OCI-LY7 (cell line): Measurements from ENCODE around the gene FASTKD2. TPM values are rescaled to one million over a fixed set of nuclear protein-coding genes. Genes with fewer than 3 reads are reported as not detected.

Source experiments
- BruUV-seq: library from RNA; stranded (reverse); fragments of 400-500 nt; replicated peaks from 2 replicates; lab custom pipeline; 2021; lab: Mats Ljungman, UMichigan
- CTCF ChIA-PET: fragments of 300-600 bp; sonication (Branson Sonifier 250); formaldehyde crosslinking; loops from one replicate; lab custom pipeline; 2022; ENCODE audit warnings: antibody characterized with exemption; ENCODE audit not compliant: unreplicated experiment; lab: Charles Lee
- POLR2A ChIA-PET: fragments of 300-600 bp; sonication (Branson Sonifier 250); formaldehyde crosslinking; loops from one replicate; lab custom pipeline; 2022; ENCODE audit warnings: antibody characterized with exemption; lab: Charles Lee
- DNase-seq: peaks from one replicate; pipeline ENCODE4 v3.0.0-alpha.2; 2015; ENCODE audit warnings: low spot score
- H2AFZ ChIP-seq: fragments of 200-600 bp; sonication (generic), shearing (Covaris generic); 2 replicates; pipeline ENCODE4 v1.6.1; 2014; ENCODE audit warnings: mild to moderate bottlenecking, antibody characterized with exemption, low read length, moderate library complexity
- H3K27ac ChIP-seq: fragments of 200-600 bp; sonication (generic); 2 replicates; pipeline ENCODE4 v1.5.1; 2014; ENCODE audit warnings: mixed run types, low read depth, mild to moderate bottlenecking, moderate library complexity, low read length, inconsistent platforms; ENCODE audit not compliant: poor library complexity, severe bottlenecking
- H3K36me3 ChIP-seq: fragments of 200-600 bp; sonication (generic); 2 replicates; pipeline ENCODE4 v1.6.1; 2014; ENCODE audit warnings: mild to moderate bottlenecking, antibody characterized with exemption, low read length, moderate library complexity, mixed read lengths; ENCODE audit not compliant: insufficient read depth
- H3K4me1 ChIP-seq: fragments of 200-600 bp; sonication (generic); 2 replicates; pipeline ENCODE4 v1.5.1; 2014; ENCODE audit warnings: mild to moderate bottlenecking, low read length; ENCODE audit not compliant: insufficient read depth, poor library complexity, severe bottlenecking
- H3K4me2 ChIP-seq: fragments of 200-600 bp; sonication (generic); 2 replicates; pipeline ENCODE4 v1.6.1; 2014; ENCODE audit warnings: mild to moderate bottlenecking, low read length
- H3K4me3 ChIP-seq: fragments of 200-600 bp; sonication (generic); 2 replicates; pipeline ENCODE4 v1.5.1; 2014; ENCODE audit warnings: mild to moderate bottlenecking, low read depth, low read length; ENCODE audit not compliant: poor library complexity, severe bottlenecking
- H3K79me2 ChIP-seq: fragments of 200-600 bp; sonication (generic); 2 replicates; pipeline ENCODE4 v1.6.1; 2016; ENCODE audit warnings: low read depth, mild to moderate bottlenecking, low read length, moderate library complexity, mixed read lengths; ENCODE audit not compliant: insufficient read depth
- H3K9me2 ChIP-seq: fragments of 200-600 bp; sonication (generic); 2 replicates; pipeline ENCODE4 v1.6.1; 2016; ENCODE audit warnings: mild to moderate bottlenecking, low read length, mixed read lengths; ENCODE audit not compliant: insufficient read depth
- H3K9me3 ChIP-seq: fragments of 200-600 bp; sonication (generic); 2 replicates; pipeline ENCODE4 v1.6.1; 2014; ENCODE audit warnings: mild to moderate bottlenecking, mixed run types, low read length, mixed read lengths
- H4K20me1 ChIP-seq: fragments of 200-600 bp; sonication (generic); 2 replicates; pipeline ENCODE4 v1.6.1; 2014; ENCODE audit warnings: mild to moderate bottlenecking, antibody characterized with exemption, low read length, moderate library complexity, mixed read lengths; ENCODE audit not compliant: insufficient read depth
- CTCF ChIP-seq: fragments of 200-600 bp; sonication (generic); conservative IDR thresholded peaks from 2 replicates; pipeline ENCODE4 v1.5.1; 2014; ENCODE audit warnings: mild to moderate bottlenecking, antibody characterized with exemption, low read length, moderate library complexity, mixed read lengths
- EZH2phosphoT487 ChIP-seq: fragments of 200-600 bp; sonication (generic); IDR thresholded peaks from 2 replicates; pipeline ENCODE4 v1.6.1; 2018; ENCODE audit warnings: low read depth, borderline replicate concordance, mild to moderate bottlenecking, mixed run types, antibody characterized with exemption, low read length, moderate library complexity, mixed read lengths
- intact Hi-C: fragments of 100-400 bp; cut with micrococcal nuclease; formaldehyde crosslinking; loops from one replicate; pipeline ENCODE4 v1.10.0; 2022; ENCODE audit not compliant: unreplicated experiment
- total RNA-seq, 2 experiments: library from RNA; depleted of rRNA in 1 of 2; stranded (reverse); fragments of >200 nt in 1 of 2; shearing (Covaris generic) in 1 of 2; gene quantifications; 2 replicates each; pipeline ENCODE4 v1.2.3, GENCODE V29; 2014 to 2022

The FASTKD2 gene
- total RNA-seq, 2 experiments from 2014 or later: 17.0 to 20.9 TPM

- POLR2A ChIA-PET: interaction anchor here (1.4 kb wide), 1 partner anchor 12 kb away, joined by 3 read pairs; no protein-coding TSS in a partner anchor
- CTCF ChIA-PET: no interaction called here
These were observed 58.7 kb downstream of the FASTKD2 start for GRCh38 chr2:206824087-206824618.

GRCh38 chr2:206824993-206825392 lies 59.6 kb downstream of the FASTKD2 start:
- H3K9me2 ChIP-seq: 0 out of 2 replicates have a peak, but pooled peaks cover 3% of the 10 kb centered on the region
- H3K27ac ChIP-seq: no peak overlapping the region
- H4K20me1 ChIP-seq: no peaks in the 10 kb centered on the region
- ChIA-PET POLR2A (interaction anchor here (1.4 kb wide), 1 partner anchor 11 kb away, joined by 3 read pairs; no protein-coding TSS in a partner anchor), CTCF (no interaction called here)
- DNase-seq: no peak
- no peaks in the 10 kb centered on the region for H3K79me2 ChIP-seq
- intact Hi-C loops: no loop called here
- H3K4me1 ChIP-seq: no peaks in the 10 kb centered on the region
- no peaks in the 10 kb centered on the region for H3K36me3 ChIP-seq
- H3K4me3 ChIP-seq: no peak overlapping the region
- no TSS peak for BruUV-seq
- TF ChIP-seq CTCF (no peak), EZH2phosphoT487 (no peak)
- no peak overlapping the region for H2AFZ ChIP-seq
- no peak overlapping the region for H3K4me2 ChIP-seq
- no peaks in the 10 kb centered on the region for H3K9me3 ChIP-seq

More at GRCh38 chr2:206824087-206824618, 58.7 kb downstream of the FASTKD2 start:
- Histone ChIP-seq H3K4me2 (no peak overlapping the region), H3K36me3 (no peaks in the 10 kb centered on the region), H3K4me3 (no peak overlapping the region), H3K9me3 (no peaks in the 10 kb centered on the region), H3K79me2 (no peaks in the 10 kb centered on the region), H4K20me1 (no peaks in the 10 kb centered on the region), H3K9me2 (0 out of 2 replicates have a peak, but pooled peaks cover 3% of the 10 kb centered on the region), H3K4me1 (no peaks in the 10 kb centered on the region), H2AFZ (no peak overlapping the region), H3K27ac (no peak overlapping the region)
- no peak for DNase-seq
- TF ChIP-seq EZH2phosphoT487: no peak
- TF ChIP-seq CTCF: no peak
- intact Hi-C loops: no loop called here
- BruUV-seq: no TSS peak

- intact Hi-C loops: no loop called here
- CTCF ChIA-PET: no interaction called here
- POLR2A ChIA-PET: interaction anchor here (0.6 to 0.7 kb wide), 2 partner anchors 11 to 882 kb away, joined by 3 read pairs; no protein-coding TSS in a partner anchor
- H3K27ac ChIP-seq: no peak overlapping the region
- no peak overlapping the region for H3K4me2 ChIP-seq
- no peak for DNase-seq
- no peaks in the 10 kb centered on the region for H3K9me2 ChIP-seq
- no peaks in the 10 kb centered on the region for H3K79me2 ChIP-seq
- BruUV-seq: no TSS peak
- no peaks in the 10 kb centered on the region for H3K9me3 ChIP-seq
- no peaks in the 10 kb centered on the region for H3K36me3 ChIP-seq
- no peaks in the 10 kb centered on the region for H4K20me1 ChIP-seq
- H3K4me1 ChIP-seq: no peaks in the 10 kb centered on the region
- no peak overlapping the region for H3K4me3 ChIP-seq
- no peak overlapping the region for H2AFZ ChIP-seq
- TF ChIP-seq EZH2phosphoT487: no peak
- no peak for TF ChIP-seq CTCF
These were observed 66.1 kb downstream of the FASTKD2 start for GRCh38 chr2:206831442-206831995.
